Measurements from ENCODE around the gene KRTAP10-10. TPM values are rescaled to one million over a fixed set of nuclear protein-coding genes. Genes with fewer than 3 reads are reported as not detected.

The KRTAP10-10 gene
- total RNA-seq, 1 donor from 2014 or later, result not detected

- no peaks in the 10 kb centered on the region for H3K4me1 Mint-ChIP-seq (ENCODE audit: low read depth, unreplicated experiment)
- Histone ChIP-seq H3K9ac (ENCODE audit: low read length) (no peak overlapping the region), H3K27ac (ENCODE audit: low read depth, low read length) (no peak overlapping the region), H3K36me3 (ENCODE audit: insufficient read depth, low read length) (no peaks in the 10 kb centered on the region), H3K4me3 (ENCODE audit: insufficient read depth, low read depth, low read length) (no peak overlapping the region), H2AFZ (ENCODE audit: low read depth, low read length) (no peak overlapping the region), H4K20me1 (ENCODE audit: insufficient read depth, low read length) (no peaks in the 10 kb centered on the region), H3K4me2 (ENCODE audit: low read length) (no peak overlapping the region), H3K4me1 (ENCODE audit: insufficient read depth, low read length) (no peaks in the 10 kb centered on the region), H3K27me3 (ENCODE audit: insufficient read depth, low read length) (no peaks in the 10 kb centered on the region), H3K9me3 (ENCODE audit: insufficient read depth, low read depth, low read length) (peaks cover 4% of the 10 kb centered on the region), H3K79me2 (ENCODE audit: insufficient read depth, low read length) (no peaks in the 10 kb centered on the region)
- peaks cover 4% of the 10 kb centered on the region for H3K27me3 Mint-ChIP-seq (ENCODE audit: low read depth, unreplicated experiment)
- peaks cover 40% of the 10 kb centered on the region for H3K9me3 Mint-ChIP-seq (ENCODE audit: unreplicated experiment)
- no peaks in the 10 kb centered on the region for H3K36me3 Mint-ChIP-seq (ENCODE audit: low read depth, unreplicated experiment)
- no peak overlapping the region for H3K27ac Mint-ChIP-seq (ENCODE audit: unreplicated experiment)
- no peak for FAIRE-seq
- TF ChIP-seq EZH2 (IDR thresholded peaks at IDR 0.05; ENCODE audit: insufficient read depth, low read length) (no peak), CTCF (IDR thresholded peaks at IDR 0.05; ENCODE audit: insufficient read depth, low read depth, low read length) (no peak)
- DNase-seq (ENCODE audit: low read depth), result no peak
- H3K4me3 Mint-ChIP-seq (ENCODE audit: unreplicated experiment), result no peak overlapping the region
These were observed 13.6 kb upstream of the KRTAP10-10 start for GRCh38 chr21:44623575-44623974.

GRCh38 chr21:44625756-44626155, 11.4 kb upstream of the KRTAP10-10 start:
- H3K4me1 Mint-ChIP-seq (ENCODE audit: low read depth, unreplicated experiment), result no peaks in the 10 kb centered on the region
- H3K27ac ChIP-seq (ENCODE audit: low read depth, low read length), result no peak overlapping the region
- peaks cover 8% of the 10 kb centered on the region for H3K9me3 ChIP-seq (ENCODE audit: insufficient read depth, low read depth, low read length)
- DNase-seq (ENCODE audit: low read depth) (no peak), FAIRE-seq (no peak)
- H3K9ac ChIP-seq (ENCODE audit: low read length), result no peak overlapping the region
- no peaks in the 10 kb centered on the region for H3K27me3 ChIP-seq (ENCODE audit: insufficient read depth, low read length)
- H4K20me1 ChIP-seq (ENCODE audit: insufficient read depth, low read length), result no peaks in the 10 kb centered on the region
- H2AFZ ChIP-seq (ENCODE audit: low read depth, low read length), result no peak overlapping the region
- H3K4me1 ChIP-seq (ENCODE audit: insufficient read depth, low read length), result no peaks in the 10 kb centered on the region
- H3K27ac Mint-ChIP-seq (ENCODE audit: unreplicated experiment), result no peak overlapping the region
- no peaks in the 10 kb centered on the region for H3K36me3 ChIP-seq (ENCODE audit: insufficient read depth, low read length)
- H3K4me2 ChIP-seq (ENCODE audit: low read length), result no peak overlapping the region
- no peak overlapping the region for H3K4me3 ChIP-seq (ENCODE audit: insufficient read depth, low read depth, low read length)
- no peak overlapping the region for H3K4me3 Mint-ChIP-seq (ENCODE audit: unreplicated experiment)
- H3K9me3 Mint-ChIP-seq (ENCODE audit: unreplicated experiment), result peaks cover 30% of the 10 kb centered on the region
- H3K27me3 Mint-ChIP-seq (ENCODE audit: low read depth, unreplicated experiment), result peaks cover 4% of the 10 kb centered on the region
- no peaks in the 10 kb centered on the region for H3K79me2 ChIP-seq (ENCODE audit: insufficient read depth, low read length)
- TF ChIP-seq EZH2 (IDR thresholded peaks at IDR 0.05; ENCODE audit: insufficient read depth, low read length) (no peak), CTCF (IDR thresholded peaks at IDR 0.05; ENCODE audit: insufficient read depth, low read depth, low read length) (no peak)
- H3K36me3 Mint-ChIP-seq (ENCODE audit: low read depth, unreplicated experiment), result no peaks in the 10 kb centered on the region

GRCh38 chr21:44626262-44626661, 10.9 kb upstream of the KRTAP10-10 start:
- Histone ChIP-seq H3K36me3 (ENCODE audit: insufficient read depth, low read length) (no peaks in the 10 kb centered on the region), H3K4me1 (ENCODE audit: insufficient read depth, low read length) (no peaks in the 10 kb centered on the region), H3K4me2 (ENCODE audit: low read length) (no peak overlapping the region), H3K4me3 (ENCODE audit: insufficient read depth, low read depth, low read length) (no peak overlapping the region), H3K9me3 (ENCODE audit: insufficient read depth, low read depth, low read length) (peaks cover 8% of the 10 kb centered on the region), H3K27me3 (ENCODE audit: insufficient read depth, low read length) (no peaks in the 10 kb centered on the region), H4K20me1 (ENCODE audit: insufficient read depth, low read length) (no peaks in the 10 kb centered on the region), H3K79me2 (ENCODE audit: insufficient read depth, low read length) (no peaks in the 10 kb centered on the region), H3K27ac (ENCODE audit: low read depth, low read length) (no peak overlapping the region), H3K9ac (ENCODE audit: low read length) (no peak overlapping the region), H2AFZ (ENCODE audit: low read depth, low read length) (no peak overlapping the region)
- TF ChIP-seq EZH2 (IDR thresholded peaks at IDR 0.05; ENCODE audit: insufficient read depth, low read length) (no peak), CTCF (IDR thresholded peaks at IDR 0.05; ENCODE audit: insufficient read depth, low read depth, low read length) (no peak)
- FAIRE-seq, result no peak
- H3K36me3 Mint-ChIP-seq (ENCODE audit: low read depth, unreplicated experiment), result peaks cover 2% of the 10 kb centered on the region
- no peak for DNase-seq (ENCODE audit: low read depth)
- H3K4me3 Mint-ChIP-seq (ENCODE audit: unreplicated experiment), result no peak overlapping the region
- peaks cover 33% of the 10 kb centered on the region for H3K9me3 Mint-ChIP-seq (ENCODE audit: unreplicated experiment)
- H3K27ac Mint-ChIP-seq (ENCODE audit: unreplicated experiment), result no peak overlapping the region
- H3K27me3 Mint-ChIP-seq (ENCODE audit: low read depth, unreplicated experiment), result peaks cover 4% of the 10 kb centered on the region
- no peaks in the 10 kb centered on the region for H3K4me1 Mint-ChIP-seq (ENCODE audit: low read depth, unreplicated experiment)

Data from astrocyte (in vitro differentiated cells and primary cell).